Smooth muscle cell of bladder (primary cell): ENCODE results near the gene MTMR2. TPM values are rescaled to one million over a fixed set of nuclear protein-coding genes. Genes with fewer than 3 reads are reported as not detected.

Source experiments
- total RNA-seq: library from RNA; depleted of rRNA; stranded (reverse); fragments of >200 nt; gene quantifications from 2 replicates; pipeline ENCODE4 v1.2.3, GENCODE V29; 2014

Gene MTMR2
- 23.5 and 29.2 TPM in 2 replicates for total RNA-seq

DNA sequence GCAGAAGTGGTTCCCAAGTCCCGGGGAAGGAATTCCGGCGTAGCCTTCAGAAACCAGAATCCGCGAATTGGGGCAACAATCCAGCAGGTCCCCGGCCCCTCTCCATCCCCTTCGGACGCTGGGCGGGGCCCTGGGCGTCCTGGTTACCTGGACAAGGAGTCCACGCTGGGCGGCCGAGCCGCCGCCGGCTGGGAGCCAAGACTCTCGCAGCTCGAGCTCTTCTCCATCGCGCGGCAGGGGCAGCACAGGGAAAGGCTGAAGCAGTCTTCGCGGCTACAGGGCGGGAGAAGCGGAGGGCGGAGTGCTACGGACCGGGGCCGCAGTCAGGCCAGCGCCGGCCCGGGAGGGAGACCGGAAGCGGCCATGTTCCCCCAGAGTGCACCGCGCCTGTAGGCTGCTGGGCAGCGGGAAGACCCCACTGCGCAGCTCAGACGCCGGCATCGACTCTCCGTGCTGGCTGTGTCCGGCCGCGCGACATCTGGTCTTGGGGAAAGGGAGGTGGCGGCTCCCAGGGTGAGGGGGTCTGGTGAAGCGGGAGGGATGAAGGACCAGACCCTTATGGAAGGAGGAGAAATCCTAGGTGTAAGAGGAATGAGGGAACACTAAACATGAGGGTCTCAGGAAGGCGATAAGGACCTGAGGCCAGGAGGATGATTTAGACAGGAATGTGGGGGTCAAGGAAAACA is at the start of gene MTMR2:
TSS of gene MTMR2 (minus strand) at position 380 of the 686 bp plus-strand sequence. CDS start at position 227, 153 bp downstream.

DNA sequence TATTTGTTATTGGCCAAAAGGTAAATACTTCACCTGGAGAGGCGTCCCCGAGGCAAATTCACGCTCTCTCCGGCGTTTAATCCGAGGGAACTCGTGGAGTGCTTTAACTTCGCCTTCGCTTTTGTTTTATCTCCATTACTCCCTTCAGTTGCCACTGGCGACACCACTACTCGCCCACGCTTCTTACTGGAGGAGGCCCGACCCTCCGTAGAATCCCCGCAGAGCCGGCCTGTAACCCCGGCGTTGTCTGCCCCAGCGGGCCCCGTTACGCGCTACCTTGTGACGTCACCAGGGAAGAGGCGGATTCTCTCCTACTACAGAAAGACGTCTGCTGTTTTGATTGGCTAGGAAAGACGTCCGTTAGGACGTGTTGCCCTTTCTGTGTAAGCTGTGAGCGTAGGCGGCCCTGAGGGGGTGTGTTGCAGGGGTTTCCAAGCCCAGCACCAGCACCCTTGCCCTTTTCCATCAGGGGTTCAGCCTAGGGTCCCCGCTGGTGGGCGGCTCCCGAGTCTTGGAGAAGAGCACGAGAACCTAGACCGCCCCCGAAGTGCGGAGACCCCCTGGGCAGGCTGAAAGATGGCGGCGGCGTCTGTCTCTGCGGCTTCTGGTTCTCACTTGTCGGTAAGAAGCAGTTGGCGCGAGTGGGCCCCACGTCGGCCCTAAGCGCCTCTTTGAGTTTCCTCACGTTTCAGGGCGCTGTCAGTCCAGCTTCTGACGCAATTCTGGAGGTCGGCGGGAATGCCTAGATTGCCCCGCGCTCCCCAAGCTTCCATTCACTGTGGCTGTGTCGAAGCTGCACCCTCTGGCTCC is 133.6 kb downstream of the MTMR2 start, which contains the start of gene CEP57:
TSS of gene CEP57 (plus strand) at position 376 of the 810 bp plus-strand sequence. CDS start at position 577, 201 bp downstream.

DNA sequence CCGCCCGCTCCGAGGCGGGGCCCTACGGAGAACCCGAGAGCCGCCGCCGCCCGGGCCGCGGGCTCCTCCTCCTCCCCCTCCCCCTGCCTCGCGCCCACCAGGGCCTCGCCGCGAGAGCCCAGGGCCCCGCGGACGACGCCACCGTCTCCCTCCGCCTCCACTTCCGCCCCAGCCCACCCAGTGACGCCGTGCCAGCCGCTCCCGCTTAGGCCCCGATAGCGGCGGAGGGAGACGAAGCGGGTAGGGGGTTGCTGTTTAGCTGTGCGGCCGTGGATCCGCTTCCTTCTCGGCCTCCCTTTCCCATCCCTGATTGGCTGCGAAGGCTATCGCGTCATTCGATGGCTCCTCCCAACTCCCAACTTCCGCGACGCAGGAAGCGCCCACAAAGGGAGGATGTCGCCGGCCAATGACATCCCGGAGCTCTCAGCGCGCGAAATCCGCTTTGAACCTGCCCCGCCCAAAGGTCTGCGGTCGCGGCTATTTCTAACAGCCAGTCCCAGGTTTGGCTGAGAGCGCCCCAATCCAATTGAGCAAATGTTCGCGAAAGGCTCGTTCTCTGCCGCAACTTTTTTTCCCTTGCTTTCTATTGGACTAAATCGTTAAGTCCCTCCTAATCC is 134.3 kb downstream of the MTMR2 start, which contains the start of gene FAM76B:
TSS of gene FAM76B (minus strand) at position 277 of the 617 bp plus-strand sequence. CDS start 304 bp downstream, outside the sequence.

Other genes starting within 250 kb of the MTMR2 start
- gene FAM76B, start 134.3 kb downstream of the MTMR2 start, total RNA-seq: 13.1 and 16.2 TPM in 2 replicates
- 37.3 and 40.8 TPM in 2 replicates for gene CEP57, start 133.6 kb downstream of the MTMR2 start, total RNA-seq